Measurements from ENCODE around the gene PITRM1. TPM values are rescaled to one million over a fixed set of nuclear protein-coding genes. Genes with fewer than 3 reads are reported as not detected.
"Not testable (repeated sequence)": the region's sequence is repeated elsewhere in the genome, so short reads cannot be mapped to it uniquely, and the experiment has no call there.

PITRM1 gene
- total RNA-seq, 1 donor from 2014 or later = 35.9 TPM

GRCh38 chr10:3197348-3198003 is 24.9 kb upstream of the PITRM1 start:
- peak; percentile 88 to 89 for DNase-seq (ENCODE audit: low read depth in 2 of 2)

GRCh38 chr10:3196958-3197347 is 24.4 kb upstream of the PITRM1 start:
- no peak for DNase-seq (ENCODE audit: low read depth in 2 of 2)

- no peak for DNase-seq (ENCODE audit: low read depth in 2 of 2)
Measured at GRCh38 chr10:3196482-3196881, 23.9 kb upstream of the PITRM1 start.

- no peak for DNase-seq (ENCODE audit: low read depth in 2 of 2)
Measured at GRCh38 chr10:3195726-3196125, 23.1 kb upstream of the PITRM1 start.

- DNase-seq (ENCODE audit: low read depth in 2 of 2) = no peak
Measured at GRCh38 chr10:3195286-3195685, 22.7 kb upstream of the PITRM1 start.

- DNase-seq (ENCODE audit: low read depth in 2 of 2) = no peak
Measured at GRCh38 chr10:3194871-3195270, 22.3 kb upstream of the PITRM1 start.

GRCh38 chr10:3193751-3194150 is 21.2 kb upstream of the PITRM1 start:
- DNase-seq (ENCODE audit: low read depth in 2 of 2) = no peak

- peak; percentile 78 to 81 for DNase-seq (ENCODE audit: low read depth in 2 of 2)
Measured at GRCh38 chr10:3192856-3193635, 20.5 kb upstream of the PITRM1 start.

GRCh38 chr10:3190817-3191216 is 18.2 kb upstream of the PITRM1 start:
- DNase-seq (ENCODE audit: low read depth in 2 of 2) = no peak

GRCh38 chr10:3187229-3187628 is 14.6 kb upstream of the PITRM1 start:
- DNase-seq (ENCODE audit: low read depth in 2 of 2) = not testable (repeated sequence)

GRCh38 chr10:3186368-3186767 is 13.8 kb upstream of the PITRM1 start:
- DNase-seq (ENCODE audit: low read depth in 2 of 2) = no peak

GRCh38 chr10:3185386-3185785 is 12.8 kb upstream of the PITRM1 start:
- DNase-seq (ENCODE audit: low read depth in 2 of 2) = no peak

- DNase-seq (ENCODE audit: low read depth in 2 of 2) = no peak
Measured at GRCh38 chr10:3180355-3181025, 7.9 kb upstream of the PITRM1 start.

GRCh38 chr10:3179174-3179573 is 6.6 kb upstream of the PITRM1 start:
- DNase-seq (ENCODE audit: low read depth in 2 of 2) = no peak

GRCh38 chr10:3178042-3178441 is 5.5 kb upstream of the PITRM1 start:
- DNase-seq (ENCODE audit: low read depth in 2 of 2) = no peak

- no peak for DNase-seq (ENCODE audit: low read depth in 2 of 2)
Measured at GRCh38 chr10:3173171-3173878, 743 bp upstream of the PITRM1 start.

- peak; percentile 65 to 72 for DNase-seq (ENCODE audit: low read depth in 2 of 2)
Measured at GRCh38 chr10:3172081-3172445, 519 bp downstream of the PITRM1 start.

- not testable (repeated sequence) for DNase-seq (ENCODE audit: low read depth in 2 of 2)
Measured at GRCh38 chr10:3171488-3171887, 1.1 kb downstream of the PITRM1 start.

- DNase-seq (ENCODE audit: low read depth in 2 of 2) = no peak
Measured at GRCh38 chr10:3169673-3170072, 2.9 kb downstream of the PITRM1 start.

- no peak for DNase-seq (ENCODE audit: low read depth in 2 of 2)
Measured at GRCh38 chr10:3169271-3169670, 3.3 kb downstream of the PITRM1 start.

- DNase-seq (ENCODE audit: low read depth in 2 of 2) = no peak
Measured at GRCh38 chr10:3167611-3168330, 4.8 kb downstream of the PITRM1 start.
